KG1 (cell line): Measurements from ENCODE around the gene HHLA2.
"Not testable (repeated sequence)": the region's sequence is repeated elsewhere in the genome, so short reads cannot be mapped to it uniquely, and the experiment has no call there.

Experiments
- DNase-seq: peaks from one replicate; lab custom pipeline; 2025; lab: John Stamatoyannopoulos, UW

Gene HHLA2

DNA sequence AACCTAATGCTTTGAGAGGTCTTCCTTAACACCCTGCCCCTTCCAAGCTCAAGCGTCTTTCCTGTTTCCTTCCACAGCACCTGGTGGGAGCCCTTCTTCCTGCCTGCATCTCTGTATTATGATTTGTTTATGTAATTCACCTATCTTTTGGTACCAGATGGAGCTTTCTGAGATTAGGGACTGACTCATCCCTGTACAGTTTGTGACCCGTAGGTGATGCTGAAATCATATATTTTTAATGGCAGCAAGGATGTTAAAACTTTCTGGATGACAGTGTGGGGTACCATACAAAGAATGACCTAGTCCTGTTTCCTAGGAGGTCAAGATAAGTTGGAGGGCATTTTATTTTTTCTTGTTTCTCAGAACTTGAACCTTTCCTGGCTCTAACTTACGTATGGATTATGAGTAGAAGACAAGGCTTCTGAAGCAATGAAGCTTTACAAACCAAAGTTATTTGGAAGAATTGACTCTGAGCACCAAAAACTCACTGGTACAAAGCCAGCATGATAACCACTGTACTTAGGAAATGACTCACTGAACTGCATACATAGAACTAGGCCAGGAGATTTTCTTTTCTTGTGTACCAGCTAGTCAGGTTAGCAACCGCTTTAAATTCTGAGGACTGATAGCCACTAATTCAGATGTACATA is 46.6 kb downstream of the HHLA2 start:
- no peak for DNase-seq

- no peak for DNase-seq
These were observed 47.1 kb downstream of the HHLA2 start for GRCh38 chr3:108343491-108343890.

DNA sequence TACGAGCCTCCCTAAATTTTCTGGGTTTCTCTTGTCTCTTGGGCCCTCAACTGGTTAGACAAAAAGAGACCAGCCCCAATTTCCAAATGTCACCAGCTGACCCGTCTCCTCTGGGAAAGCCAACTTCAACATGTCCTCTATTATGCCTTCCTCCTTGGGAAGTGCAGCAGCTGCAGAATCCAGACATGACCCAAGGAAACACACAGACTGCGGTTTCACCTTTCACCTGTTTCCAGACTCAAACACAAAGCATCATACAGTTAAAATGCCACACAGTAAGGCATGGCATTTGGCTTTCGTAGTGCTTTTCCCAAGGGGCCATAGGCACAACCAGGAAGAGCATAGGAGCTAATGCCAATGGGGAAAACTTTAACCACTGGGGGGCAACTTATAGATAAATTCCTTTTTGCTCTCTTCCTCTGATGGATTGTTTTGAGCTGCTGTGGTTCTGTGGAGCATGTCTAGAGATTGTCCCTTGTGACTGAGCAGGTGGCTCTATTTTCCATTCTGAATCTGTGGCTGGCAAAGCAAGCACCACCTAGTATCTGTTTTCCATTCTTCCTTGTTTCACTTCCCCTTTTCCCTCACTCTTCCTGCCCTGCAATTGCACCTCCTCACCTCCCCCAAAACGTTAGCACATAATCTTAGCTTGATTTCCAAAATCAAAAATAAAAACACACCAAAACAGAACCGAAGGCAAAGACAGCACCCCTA is 49.3 kb downstream of the HHLA2 start:
- no peak for DNase-seq

DNA sequence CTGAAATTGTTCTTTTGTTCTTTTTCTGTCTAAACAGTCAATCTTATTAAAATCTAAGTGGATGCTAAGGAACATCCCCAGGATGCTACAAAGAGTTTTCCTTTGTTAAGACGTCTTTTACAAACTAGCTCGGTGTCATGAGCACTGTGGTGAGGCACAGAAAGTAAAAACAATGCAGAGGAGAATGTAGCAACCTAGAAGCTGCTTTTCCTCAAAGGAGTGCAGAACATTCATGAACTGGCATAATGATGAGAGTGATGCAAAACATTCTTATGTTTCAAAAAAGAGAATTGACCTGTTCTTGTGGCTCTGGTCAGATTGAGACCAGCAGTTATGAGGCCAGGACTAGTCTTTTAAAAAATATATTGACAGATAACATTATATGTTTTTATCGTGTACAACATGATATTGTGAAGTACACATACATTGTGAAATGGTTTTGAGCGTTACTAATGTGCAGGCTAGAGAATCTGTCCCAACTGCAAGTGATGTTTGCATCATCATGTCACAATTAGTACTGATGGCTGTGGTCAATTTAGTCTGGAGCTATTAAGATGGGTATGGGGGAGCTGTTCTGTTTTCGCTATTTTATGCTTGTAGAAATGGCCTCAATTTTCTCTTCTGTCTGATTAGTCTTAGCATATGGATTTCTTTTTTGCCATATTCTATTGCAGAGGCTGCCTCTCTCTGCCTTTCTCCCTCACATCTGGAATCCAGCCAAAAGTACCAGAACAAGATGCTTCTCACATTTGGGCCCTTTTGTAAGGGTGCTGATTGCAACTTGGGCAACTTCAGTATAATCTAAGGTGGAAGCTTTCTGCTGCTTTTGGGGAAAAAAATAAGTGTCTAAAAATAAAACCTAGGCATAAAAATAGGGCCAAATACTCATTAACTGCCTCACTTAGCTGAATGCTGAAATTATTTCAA is 50.2 kb downstream of the HHLA2 start:
- no peak for DNase-seq

- no peak for DNase-seq
These were observed 55.8 kb downstream of the HHLA2 start for GRCh38 chr3:108352176-108352575.

- no peak for DNase-seq
These were observed 58.2 kb downstream of the HHLA2 start for GRCh38 chr3:108354562-108354961.

GRCh38 chr3:108357042-108357441 is 60.7 kb downstream of the HHLA2 start:
- no peak for DNase-seq

- DNase-seq = no peak
These were observed 62.7 kb downstream of the HHLA2 start for GRCh38 chr3:108359011-108359410.

GRCh38 chr3:108376026-108376425 is 79.7 kb downstream of the HHLA2 start:
- DNase-seq = no peak

GRCh38 chr3:108377384-108377783 is 81.0 kb downstream of the HHLA2 start:
- DNase-seq = no peak

- DNase-seq = no peak
These were observed 82.0 kb downstream of the HHLA2 start for GRCh38 chr3:108378153-108378951.

DNA sequence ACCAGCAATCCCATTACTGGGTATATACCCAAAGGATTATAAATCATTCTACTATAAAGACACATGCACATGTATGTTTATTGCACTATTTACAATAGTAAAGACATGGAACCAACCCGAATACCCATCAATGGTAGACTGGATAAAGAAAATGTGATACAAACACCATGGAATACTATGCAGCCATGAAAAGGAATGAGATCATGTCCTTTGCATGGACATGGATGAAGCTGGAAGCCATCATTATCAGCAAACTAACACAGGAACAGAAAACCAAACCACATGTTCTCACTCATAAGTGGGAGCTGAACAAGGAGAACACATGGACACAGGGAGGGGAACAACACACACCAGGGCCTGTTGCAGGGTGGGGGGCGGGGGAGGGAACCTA is 82.6 kb downstream of the HHLA2 start:
- DNase-seq = not testable (repeated sequence)

GRCh38 chr3:108380128-108380795 is 83.9 kb downstream of the HHLA2 start:
- no peak for DNase-seq

DNA sequence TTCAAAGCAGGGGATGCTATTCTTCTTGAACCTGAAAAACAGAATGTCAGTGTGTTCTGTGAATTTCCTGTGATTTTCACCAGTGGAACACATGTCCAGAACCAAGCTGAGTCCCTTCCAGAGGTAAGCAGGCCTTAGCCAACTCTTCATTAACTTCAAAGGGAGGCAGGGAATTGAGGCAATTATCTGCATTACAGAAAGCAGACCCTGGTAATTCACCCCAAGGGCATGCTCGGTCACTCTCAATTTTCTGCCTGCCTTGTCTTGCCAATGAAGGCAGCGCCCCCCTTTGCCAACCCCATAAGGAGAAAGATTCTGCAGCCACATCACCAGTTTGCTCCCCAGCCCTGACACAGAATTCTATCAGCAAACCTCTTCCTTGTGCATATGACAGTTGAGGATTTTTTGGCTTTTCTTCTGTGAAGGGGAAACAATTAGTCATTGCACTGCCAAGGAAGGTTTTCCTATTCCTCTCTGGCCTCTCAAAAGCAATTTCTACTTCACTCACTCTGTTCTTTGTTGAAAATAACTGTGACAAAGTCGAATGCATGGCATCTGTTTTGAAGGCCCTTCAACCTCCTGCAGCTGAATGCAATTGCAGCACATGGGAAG is 85.3 kb downstream of the HHLA2 start:
- DNase-seq = no peak

- DNase-seq = no peak
These were observed 87.0 kb downstream of the HHLA2 start for GRCh38 chr3:108383306-108383705.

DNA sequence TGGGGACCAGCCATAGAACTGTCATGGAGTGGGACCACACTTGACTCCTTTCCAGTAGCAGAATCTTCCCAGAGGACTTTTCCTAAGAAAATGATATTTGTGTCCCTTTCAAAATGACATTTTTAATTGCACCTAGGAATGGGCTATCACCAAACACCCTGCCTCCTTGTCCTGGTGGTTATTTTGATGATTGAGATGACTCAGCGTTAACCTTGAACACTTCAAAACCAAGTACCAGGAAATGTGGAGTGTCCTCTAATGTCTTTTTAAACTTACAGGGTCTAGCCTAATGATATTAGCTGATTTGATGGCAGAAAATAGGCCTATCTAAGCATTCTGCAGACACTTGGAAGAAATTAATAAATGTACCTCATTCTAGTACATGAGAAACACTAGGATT is 90.7 kb downstream of the HHLA2 start:
- no peak for DNase-seq

DNA sequence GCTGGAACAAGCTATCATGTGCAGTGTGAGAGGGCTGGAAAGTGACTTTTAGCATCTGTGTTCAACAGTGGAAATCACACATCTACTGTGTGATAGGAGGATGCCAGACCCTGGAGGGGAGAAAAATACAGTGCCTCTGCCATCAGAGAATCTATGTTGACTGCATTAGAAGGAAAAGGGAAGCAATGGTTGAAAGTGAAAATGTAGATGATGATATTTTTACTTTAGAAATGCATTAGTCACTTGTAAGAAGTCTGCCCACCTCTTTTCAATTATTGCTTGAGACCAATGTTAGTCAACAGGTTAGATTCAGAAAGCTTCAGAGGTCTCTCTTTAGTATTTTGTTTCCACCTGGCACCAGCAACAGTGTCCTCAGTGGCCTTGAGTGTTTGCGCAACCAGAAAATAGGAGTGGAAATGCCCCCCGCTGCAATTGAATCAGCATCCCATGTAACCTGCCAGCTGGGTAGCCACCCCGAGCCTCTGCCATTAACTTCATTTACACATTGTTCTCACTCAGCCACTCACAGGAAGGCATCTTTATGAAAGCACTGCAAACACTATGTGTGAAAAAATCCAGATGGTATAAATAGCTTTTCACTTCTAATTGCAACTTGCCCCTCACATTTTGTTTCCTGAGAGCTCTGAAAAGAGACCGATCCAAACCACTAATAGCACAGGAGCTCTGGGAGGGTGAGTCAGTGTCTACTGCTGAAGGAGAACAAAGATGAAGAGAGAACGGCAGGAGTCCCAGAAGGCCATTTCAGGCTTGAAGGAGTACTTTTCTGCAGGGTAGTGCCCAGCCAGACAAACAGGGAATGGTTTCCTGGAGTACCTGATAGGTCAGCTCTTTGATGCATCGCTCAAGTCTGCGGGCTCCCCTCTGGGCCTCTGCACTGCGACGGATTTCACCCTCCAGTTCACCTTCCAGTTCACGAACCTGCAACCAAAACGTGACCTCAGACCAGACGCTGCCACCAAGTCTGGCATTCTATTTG is 92.1 kb downstream of the HHLA2 start:
- DNase-seq = no peak

DNA sequence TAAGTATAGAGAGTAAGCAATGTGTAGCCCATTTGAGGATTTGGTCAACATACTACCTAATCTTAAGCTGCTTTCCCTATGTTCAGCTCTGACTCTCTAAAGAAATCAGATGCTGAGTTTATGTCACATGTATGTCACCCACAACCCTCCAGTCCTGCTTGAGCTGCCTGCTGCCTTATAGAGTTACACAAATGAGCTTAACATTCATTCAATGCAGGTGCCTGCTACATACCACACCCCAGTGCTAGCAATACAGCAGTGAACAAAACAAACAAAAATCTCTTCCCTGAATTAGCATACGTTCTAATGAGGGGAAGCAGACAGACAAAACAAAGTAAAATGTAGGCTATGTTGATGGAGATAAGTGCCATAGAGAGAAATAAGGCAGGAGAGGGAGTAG is 93.0 kb downstream of the HHLA2 start:
- no peak for DNase-seq

DNA sequence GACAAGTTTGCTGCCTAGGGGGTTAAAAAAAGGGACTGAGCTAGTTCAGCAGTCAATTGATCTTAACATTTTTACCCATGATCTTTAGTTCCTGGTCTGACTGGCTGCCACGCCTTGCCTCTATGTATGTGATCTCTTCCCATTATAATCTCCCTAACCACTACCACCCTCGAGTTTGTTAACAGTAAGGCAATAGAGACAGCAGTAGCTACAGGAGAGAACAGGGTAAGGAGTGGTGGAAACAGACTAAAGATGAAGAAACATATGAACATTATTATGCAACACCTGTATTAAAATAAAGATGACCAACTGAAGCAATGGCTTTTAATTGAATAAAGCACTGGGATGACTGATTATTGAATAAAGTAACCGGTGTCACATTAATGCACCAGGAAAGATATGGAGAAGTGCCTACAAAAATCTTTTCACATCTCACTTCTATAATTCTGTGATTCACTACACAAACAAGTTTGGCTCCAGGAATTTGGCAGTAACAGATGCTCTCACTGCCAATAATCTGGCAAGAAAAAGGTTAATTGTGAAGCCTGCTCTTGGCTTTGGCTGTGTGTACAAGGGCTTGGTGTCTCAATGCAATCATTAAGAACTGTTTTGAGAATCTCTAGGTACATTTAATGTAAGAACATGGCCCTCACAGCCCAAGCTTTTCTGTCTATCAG is 95.7 kb downstream of the HHLA2 start:
- no peak for DNase-seq
